CD4-positive, alpha-beta T cell treated with Interferon gamma for 1 hour (primary cell): Measurements from ENCODE around the gene MKRN1.
A peak's percentile ranks its signal among the peaks of the same experiment; 100 is the strongest.
"Not testable (repeated sequence)": the region's sequence is repeated elsewhere in the genome, so short reads cannot be mapped to it uniquely, and the experiment has no call there.

Experiments
- DNase-seq: peaks from one replicate; pipeline ENCODE4 v3.0.0-alpha.2; 2020

The MKRN1 gene

DNA sequence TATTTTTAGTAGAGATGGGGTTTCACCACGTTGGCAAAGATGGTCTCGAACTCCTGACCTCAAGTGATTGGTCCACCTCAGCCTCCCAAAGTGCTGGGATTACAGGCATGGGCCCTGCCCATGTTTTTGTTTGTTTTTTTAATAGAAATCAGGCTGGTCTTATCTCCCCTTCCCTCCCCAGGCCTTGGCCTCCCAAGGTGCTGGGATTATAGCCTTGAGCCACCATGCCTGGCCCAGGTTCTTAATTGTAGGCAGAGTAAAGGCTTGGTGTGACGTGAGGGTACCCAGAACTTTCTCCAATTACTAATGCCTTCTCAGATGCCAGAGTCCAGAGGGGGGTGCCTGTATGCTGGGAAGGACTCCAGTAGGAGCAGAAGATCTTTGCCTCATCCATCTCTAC, 5.2 kb upstream of the MKRN1 start:
- no peak for DNase-seq

DNA sequence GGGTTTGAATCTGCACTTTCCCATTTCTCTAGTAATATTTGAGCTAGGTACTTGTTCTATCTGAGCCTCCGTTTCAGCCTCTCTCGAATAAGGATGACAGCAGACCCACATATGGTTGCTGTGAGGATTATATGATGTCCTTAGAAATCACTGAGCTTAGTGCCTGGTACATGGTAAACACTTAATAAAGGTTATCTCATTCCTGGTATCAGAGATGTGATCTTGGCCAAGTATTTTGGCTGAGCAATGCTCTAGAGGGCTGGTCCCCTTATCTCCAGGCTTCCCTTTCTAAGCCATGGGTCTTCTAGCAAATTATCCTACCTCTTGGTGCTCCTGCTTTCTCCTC, 407 bp upstream of the MKRN1 start:
- no peak for DNase-seq

DNA sequence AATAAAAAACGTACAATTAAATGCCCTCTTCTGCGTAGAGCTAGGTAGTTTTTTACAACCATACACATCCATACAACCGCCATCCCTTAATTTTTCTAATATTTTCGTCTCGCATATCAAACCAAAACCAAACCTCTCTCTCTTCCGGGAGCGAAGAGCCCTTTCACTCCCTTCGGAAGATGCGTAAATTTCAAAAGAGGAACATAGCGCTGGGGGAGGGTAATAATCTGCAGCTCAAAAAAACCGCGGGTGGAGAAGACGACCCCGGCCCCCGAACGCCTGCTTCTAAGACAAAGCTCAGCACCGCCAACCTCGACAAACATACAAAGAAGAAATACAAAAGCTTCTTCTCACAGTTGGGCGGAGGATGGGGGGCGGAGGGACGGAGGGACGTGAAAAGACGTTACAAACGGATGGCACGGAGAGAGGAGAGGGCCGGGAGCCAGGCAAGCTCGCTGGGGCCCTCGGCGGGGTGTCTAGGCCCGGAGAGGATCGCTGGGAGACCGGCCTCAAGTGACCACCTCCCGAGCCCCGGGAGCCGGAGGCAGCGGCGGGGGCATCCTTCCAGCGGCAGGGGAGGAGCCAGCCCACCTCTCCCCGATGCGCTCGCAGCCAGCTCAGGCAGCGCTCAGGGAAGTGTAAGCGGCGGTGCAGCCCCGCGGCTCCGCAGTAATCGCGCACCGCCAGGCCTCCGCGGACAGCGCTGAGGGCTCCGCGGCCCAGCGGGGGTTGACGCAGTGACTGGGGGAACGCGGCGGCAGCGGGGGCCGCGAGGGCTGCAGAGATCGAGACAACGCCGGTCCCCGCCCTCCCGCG, 851 bp downstream of the MKRN1 start:
- DNase-seq, result peak; percentile 26

DNA sequence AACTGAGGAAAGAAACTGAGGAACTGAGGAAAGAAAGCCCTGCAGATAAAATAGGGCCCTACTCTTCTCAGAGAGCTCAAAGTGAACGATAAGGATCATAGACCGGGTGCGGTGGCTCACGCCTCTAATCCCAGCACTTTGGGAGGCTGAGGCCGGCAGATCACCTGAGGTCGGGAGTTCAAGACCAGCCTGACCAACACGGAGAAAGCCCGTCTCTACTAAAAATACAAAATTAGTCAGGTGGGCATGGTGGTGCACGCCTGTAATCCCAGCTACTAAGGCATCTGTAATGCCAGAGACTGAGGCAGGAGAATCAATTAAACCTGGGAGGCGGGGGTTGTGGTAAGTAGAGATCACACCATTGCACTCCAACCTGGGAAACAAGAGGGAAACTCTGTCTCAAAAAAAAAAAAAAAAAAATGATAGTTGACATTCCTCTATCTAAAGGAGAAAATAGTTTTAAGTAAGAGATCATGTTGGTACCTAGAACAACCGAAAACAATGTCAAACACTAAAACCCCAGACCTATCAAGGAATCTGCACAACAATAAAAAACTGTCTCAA, 2.5 kb downstream of the MKRN1 start:
- DNase-seq, result no peak

DNA sequence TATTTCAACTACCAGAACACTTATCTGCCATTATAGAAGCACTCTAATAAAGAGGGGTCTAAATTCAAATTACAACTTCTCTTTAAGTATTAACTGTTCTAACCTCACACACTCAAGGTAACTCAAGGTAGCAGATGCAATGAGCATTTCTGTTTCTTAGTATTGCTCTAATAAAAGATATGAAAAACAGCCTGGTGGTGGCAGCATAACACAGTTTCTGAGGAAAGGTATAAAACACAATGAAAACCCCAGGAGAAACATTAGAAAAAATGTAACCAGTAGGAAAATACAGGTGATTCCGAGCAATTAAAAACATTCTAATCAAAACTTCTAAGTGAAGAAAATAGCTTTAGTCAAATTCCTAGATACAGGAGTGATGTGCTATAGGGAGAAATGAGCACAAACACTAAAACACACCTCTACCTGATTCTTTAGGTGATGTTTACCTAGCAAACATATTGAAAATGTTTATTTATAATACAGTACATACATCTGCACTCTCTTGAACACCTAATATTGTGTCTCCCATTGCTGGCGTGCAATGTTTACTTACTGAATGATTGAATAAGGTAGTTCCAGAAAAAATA, 3.5 kb downstream of the MKRN1 start:
- no peak for DNase-seq

DNA sequence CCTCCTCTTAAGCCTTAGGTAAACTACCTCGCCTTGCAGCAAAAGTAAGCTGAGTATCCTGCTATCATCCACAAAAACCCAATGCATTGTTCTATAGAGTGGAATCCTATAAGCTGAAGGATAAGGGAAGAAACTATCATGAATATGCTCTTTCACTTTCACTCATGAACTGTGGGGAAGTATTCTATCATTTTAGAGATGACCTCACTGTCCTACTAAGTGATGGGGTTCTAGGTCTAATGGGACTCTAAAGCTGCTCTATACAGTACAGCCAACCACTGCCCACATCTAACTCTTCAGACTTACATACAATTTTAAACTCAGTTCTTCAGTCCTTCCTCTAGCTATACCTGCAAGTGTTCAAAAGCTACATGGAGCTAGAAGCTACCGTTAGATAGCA, 16.2 kb downstream of the MKRN1 start:
- DNase-seq, result no peak

DNA sequence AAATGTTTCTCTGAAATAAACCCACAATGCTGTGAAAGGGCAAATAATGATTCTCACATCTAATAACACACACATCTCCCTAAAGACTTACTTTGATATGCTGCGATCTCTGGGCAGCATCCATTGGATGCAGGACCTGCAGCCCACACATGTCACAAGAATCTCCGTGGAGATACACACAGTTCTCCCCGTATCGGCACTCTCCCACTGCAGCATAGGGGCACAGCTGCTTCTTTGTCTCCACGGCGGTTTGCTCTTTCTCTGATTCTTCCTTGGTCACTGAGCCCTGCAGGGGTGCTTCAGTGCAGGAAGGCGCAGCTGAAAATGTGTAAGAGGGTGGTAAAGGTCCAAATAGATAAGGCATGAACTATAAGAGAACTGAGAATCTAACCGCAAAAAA, 20.4 kb downstream of the MKRN1 start:
- no peak for DNase-seq

DNA sequence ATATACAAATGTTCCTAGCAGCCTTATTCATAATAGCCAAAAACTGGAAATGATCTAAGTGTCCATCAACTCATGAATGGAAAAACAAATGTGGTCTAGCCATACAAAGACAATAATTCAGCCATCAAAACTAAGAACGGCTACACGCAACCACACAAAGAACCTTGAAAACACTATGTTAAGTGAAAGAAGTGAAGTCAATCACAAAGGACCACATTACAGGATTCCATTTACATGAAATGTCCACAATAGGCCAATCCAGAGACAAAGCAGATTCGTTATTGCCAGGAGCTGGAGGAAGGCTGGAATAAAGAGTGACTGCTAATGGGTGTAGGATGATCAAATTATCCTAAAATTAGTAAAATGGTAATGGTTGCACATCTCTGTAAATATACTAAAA, 21.1 kb downstream of the MKRN1 start:
- DNase-seq, result no peak

DNA sequence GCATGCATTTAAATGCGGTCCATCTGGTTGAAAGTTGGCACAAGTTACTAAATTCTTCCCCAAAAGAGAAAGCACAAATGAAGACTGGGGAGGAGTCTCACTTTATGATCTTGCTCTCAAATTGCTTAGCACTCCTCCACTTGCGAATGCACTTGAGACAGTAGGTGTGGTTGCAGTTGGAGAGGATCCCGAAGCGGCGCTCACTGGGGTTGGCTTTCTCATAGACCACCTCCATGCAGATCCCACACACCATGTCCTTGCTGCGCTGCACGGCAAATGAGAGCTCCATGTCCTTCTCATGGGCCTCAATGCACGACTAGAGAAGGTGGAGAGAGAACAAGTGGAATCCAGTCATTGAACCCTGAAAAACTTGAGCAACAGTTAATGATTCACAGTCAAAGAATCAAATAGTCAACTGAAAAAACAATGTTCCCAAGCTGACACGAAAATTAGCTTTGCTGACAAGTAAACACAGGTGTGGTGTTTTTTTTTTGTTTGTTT, 22.7 kb downstream of the MKRN1 start:
- DNase-seq, result no peak

DNA sequence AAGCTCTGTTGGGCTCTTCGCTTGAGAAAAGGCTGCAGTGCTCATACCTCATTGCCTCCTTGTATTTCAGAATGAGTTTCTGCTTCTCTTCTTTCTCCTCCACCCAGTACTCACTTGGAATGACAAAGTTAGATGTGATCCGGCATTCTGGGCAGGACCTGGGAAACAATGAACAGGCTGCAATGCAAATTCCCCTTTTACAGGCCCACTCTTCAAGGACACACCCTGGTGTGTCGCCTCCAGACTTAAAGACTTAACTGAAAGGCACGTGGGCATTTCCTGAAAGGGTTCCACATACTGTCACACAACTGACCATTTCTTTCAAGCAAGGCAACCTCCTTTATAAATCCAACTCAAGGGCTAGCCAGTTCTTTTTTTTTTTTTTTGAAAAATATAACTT, 23.6 kb downstream of the MKRN1 start:
- no peak for DNase-seq

DNA sequence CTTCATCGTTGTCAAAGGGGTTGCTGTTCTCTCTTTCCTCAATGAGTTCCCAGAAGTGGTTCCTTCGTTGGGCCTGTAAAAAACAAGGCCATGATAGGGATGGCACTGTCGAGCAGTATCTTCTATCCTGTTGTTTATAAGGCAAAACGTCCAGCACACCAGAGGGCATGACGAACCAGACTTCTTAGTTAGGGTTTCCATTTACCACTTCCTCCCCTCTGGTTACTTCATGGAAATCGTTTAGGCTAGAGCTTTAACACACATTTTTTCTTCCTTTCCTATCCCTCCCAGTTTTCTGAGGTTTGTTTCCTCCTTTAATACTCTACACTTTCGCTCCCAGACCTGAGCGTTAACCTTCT, 24.7 kb downstream of the MKRN1 start:
- no peak for DNase-seq

DNA sequence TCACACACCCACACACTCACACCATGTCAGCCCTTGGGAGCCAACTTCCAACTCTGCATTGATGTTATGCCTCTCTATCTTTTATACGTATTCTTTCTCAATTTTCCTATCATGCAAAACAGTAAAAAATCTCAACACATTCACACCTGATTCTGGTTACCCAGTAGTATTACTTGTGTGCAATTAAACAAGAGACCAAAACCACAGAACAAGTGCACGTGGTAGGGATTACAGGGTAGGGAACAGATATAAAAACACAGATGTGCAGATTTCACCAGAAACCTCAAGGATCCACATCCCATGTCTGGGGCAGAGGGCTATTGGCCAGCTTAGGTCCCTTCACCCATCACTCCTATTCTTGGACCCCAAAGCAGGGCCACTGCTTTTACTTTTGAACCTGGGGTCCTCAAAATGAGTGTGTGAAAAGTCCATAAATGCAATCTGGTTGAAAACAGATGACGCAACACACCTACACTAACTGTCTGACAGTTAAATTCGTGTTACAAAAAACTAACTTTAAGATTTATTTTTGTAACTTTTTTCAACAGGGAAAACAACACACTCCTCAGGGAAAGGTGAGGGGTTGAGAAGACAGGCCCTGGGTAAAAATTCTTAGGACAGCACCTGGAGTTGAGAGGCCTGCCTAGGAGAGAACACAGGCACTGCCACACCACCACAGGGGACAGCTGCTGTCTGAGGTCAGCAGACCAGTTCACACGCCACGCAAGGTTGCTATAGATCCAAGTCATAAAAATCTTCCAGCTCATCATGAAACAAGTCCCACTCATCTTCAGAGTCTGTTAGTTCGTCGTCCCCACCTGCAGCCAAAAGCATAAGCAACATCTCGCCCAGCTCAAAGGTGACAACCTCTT, 25.3 kb downstream of the MKRN1 start:
- not testable (repeated sequence) for DNase-seq

DNA sequence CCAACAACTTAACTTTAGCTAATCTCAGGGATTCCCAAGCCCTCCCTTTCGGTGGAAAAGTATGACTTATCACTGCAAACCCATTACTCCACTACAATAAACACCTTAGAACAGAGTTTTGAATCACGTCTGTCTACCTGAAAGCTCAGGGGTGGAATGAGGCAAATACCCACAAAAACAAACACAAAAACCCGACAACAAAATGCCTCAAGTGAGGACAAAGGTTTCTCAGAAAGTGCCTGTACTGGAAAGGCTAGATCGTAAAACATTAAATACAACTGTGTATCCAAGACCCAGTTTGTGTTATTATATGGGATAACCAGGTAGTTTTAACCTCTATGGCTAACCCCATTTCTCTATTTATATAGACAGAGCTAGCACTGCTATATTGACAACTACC, 26.0 kb downstream of the MKRN1 start:
- DNase-seq, result no peak

DNA sequence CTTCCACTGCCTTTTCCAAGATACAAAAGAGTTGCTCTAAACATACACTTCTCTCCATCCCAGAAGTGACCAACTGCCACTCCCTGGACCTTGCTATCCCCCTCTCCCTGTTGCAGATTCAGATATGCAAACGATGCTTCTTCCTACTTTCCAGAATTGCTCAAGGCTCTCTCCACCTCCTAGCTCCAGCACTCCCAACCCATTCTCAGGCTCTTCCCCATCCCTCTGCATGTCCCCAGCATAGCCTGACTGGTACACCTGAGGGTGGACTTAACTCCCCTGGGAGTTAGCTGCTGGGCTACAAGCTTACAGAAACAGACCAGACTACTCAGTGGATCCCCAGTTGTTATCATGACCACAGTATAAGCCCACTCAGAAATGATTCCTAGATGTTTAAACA, 27.6 kb downstream of the MKRN1 start:
- no peak for DNase-seq

DNA sequence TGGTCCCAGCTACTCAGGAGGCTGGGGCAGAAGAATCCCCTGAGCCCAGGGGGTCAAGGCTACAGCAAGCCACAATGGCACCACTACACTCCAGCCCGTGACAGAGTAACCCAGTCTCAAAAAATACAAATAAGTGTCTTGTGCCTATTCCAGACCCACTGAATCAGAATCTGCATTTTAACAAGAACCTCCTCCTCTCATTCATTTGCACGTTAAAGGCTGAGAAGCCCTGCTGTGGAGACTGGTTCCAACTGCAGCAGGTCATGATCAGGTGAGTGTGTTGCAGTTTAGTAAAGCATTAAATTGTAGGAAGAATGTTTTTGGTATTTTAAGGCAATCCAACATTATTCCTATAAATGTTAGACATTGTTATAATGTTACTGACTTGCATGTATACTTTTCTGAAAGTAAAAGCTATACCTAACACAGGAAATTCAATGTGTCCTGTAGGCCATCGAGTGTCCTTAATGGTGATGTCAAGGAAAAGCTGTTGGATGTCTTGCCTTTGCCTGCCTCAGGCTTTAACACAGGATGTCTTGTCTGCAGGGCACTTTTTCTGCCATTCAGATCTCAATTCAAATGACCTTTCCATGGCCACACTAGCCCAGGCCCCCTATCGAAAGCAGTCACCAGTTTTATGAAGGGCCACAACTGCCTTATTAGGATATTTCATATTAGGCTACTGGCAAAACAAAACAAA, 30.4 kb downstream of the MKRN1 start:
- no peak for DNase-seq

DNA sequence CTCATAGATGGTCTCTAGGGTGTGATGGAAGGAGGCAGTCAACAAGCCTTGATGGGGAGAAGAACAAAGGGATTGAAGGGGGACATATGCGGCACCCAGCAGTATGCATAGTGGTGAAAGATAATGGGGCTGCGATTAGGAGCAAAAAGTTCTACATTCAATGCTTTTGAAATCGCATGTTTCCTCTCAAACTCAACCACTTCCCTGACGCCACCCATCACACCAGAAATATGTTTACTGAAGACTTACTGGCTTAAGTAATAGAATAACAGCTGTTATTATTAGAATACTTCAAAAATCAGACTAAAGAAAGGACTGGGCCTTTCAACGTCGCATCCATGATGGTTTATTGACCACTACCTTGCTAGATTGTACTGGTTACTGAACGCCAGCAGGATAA, 31.5 kb downstream of the MKRN1 start:
- DNase-seq, result no peak

DNA sequence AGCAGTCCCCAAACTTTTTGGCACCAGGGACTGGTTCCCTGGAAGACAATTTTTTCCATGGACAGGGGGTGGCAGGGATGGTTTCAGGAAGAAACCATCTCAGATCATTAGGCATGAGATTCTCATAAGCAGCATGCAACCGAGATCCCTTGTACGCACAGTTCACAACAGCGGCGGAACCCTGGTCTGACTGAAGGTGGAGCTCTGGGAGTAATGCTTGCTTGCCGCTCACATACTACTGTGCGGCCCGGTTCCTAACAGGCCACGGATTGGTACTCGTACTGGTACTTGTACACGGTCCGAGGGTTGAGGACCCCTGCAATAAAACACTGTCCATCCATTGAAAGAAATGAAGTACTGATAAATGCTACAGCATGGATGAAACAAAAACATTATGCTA, 32.8 kb downstream of the MKRN1 start:
- DNase-seq, result no peak

DNA sequence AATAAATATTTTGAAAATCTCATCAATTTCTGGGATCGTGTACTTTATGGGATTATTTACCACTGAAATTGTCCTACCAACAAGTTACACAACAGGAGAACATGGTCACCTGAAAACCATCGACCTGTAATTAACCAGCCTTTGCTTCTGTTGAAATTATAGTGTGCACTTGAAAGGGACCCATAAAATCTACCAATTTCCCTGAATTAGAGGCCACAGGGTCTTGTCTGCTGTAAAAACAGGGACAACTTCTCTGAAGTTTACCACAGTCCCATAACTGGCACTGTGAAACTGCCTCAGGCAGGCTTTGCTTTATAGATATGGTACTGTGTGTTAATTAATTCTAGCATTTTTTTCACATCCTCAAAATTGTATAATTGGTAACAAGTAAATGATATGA, 37.8 kb downstream of the MKRN1 start:
- no peak for DNase-seq

DNA sequence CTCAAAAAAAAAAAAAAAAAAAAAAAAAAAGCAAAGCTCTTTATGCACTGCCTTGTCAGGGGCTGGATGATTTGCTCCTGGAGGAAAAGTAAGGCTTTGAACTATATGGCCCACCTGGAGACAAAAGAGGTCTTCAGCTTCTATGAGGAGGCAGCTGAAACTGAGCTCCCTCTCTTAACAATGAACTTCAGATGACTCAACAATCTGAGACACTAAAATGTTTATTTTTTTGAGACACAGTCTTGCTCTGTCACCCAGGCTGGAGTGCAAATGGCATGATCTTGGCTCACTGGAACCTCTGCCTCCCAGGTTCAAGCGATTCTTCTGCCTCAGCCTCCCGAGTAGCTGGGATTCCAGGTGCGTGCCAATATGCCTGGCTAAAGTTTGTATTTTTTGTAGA, 38.7 kb downstream of the MKRN1 start:
- no peak for DNase-seq

DNA sequence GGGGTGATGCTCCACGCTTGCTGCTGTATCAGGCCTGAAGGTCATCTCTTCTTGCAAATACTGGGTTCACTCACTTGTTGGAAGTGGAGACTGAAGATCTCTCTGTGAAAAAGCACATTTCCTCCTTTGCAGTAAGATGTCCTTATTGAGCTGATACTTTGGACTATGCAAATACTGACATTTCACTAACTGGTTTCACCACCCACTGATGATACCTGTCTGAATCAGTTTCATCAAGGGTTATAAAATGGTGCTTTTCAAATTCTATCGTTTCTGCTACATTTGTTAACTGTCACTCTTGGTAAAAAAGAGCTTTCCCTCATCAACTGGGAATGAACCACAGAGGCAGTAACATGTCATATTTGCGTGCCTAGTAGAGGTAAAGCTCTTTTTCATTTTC, 39.9 kb downstream of the MKRN1 start:
- DNase-seq, result no peak

DNA sequence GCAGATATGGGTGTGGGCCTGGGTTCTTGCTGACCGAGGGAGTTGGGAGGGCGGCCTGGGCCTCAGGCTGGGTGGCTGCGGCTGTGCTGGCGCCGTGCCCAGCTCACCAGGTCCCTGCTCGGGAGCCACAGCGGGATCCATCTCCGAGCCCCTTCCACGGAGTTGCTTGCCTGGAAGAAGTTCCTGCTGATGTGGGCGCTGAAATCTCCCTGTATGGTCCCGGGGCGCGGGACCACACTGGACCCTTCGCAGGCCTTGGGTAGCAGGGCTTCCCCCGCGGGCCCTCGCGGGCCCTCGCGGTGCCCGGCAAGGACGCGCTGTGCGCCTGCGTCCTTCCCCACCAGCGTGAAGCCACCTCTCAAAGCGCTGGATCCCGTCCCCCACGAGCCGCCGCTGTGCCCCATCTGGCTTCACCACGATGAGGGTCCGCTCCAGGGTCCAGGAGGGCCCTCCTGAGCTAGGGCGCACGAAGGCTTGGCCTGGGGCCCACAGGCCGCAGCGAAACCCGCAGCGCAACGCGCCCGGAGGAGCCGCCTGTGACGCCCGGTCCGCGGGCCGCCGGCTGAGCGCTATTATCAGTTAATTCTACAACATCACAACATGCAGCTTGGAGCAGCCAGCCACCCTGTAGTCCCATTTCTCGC, 43.9 kb downstream of the MKRN1 start:
- no peak for DNase-seq

DNA sequence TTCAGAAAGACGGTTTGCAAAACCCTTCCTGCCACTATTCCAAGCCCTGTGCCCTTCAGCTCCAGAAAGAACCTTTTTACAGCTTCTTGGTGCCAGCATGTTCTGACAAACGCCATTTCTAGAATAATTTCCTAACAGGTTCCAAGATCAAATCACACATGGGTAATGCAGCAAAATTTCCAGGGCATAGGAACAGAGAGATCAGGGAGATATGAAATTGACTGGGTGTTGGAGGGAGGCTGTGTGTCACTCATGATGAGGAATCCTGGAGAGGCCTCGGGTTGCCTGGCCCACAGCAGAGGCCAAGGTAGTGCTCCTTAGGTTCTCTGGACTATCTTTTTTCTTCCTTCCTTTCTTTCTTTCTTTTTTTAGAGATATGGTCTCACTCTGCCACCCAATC, 45.9 kb downstream of the MKRN1 start:
- DNase-seq, result no peak

DNA sequence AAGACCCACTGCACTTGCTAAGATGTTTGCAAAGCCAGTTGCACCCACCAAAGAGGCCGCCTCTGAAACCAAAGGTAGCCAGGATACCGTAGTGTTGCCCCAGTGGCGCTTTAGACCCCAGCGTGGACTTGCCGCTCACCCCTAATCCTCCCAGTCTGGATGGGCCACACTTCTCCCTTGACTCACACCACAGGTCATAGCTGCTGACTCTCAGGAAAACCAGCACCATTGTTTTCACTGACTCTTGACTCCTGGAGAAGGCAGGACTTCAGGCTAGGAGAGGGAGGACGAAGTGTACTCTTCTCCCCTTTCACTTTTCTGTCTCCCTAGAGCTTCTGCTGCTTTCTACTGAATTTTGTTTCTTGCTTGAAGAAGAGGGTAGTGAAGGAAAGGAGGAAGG, 53.2 kb downstream of the MKRN1 start:
- no peak for DNase-seq
